NCI-H1436 (cell line): ENCODE measurements around the gene ERBB4.

Experiments
- DNase-seq: peaks from one replicate; lab custom pipeline; 2025; lab: John Stamatoyannopoulos, UW

ERBB4 gene

GRCh38 chr2:211463397-211463796 lies 1075.2 kb downstream of the ERBB4 start:
- no peak for DNase-seq

DNA sequence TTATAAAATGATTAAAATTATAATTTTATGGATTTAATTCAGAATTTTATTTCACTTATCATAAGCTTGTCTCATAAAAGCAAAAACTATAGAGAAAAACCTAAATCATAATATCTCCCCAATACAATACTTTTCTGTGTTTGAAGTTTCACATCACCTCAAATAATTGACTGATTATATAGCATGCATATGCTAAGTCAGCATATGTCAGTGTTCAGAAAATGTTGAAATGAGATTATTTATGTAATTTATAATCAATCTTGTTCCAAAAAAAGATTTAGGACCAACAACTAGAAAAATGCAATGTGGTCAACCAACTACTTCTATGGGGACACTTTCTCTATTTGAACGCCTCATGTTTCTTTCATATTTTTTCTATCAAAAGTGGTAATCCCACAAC lies 1079.6 kb downstream of the ERBB4 start:
- no peak for DNase-seq

GRCh38 chr2:211457325-211457724 lies 1081.3 kb downstream of the ERBB4 start:
- DNase-seq = peak; percentile 11

DNA sequence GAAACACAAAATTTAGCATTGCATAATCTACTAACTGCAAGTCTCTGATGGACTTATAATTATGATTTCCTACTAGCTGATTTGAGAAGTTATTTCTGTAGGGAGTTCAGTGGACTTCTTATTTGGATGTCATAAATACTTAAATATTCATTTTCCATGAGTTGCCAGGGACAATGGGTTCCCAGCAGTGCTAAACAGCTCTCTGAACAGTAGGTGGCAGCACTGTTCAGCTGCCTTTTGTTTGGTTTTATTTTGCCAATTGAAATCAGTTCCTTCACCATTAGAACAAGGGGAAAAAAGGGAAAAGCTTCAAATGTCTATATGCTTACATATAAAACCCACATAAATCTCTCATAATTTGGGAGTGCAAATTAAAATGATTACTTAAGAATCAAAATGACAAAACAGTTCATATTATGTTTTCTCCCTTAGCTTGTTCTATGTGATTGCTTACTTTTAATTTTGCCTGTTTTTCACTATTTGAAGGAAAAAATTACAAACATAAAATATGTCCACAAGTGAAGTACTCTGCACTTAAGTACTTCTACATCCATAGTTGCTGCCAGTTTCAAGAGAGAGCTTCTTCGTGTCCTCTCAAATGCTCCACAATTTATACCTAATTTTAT lies 1083.3 kb downstream of the ERBB4 start:
- DNase-seq = peak; percentile 28

DNA sequence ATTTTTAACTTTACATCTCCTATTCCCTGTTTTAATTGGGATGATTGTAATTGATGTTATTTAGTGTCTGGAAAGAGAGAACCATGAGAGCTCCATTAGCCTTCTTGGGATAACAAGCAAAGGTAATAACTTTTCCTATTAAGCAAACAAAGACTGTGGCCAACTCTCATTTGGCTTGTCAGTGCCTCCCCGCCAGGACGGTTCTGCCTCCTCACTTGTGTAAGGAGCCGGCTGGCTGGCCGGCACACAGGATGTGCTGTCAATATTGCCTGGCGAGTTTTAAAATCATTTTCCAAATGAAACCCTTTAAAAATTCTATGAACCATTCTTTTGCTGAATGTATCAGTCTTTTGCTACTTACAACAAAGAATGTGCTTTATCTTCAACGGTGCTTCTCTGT lies 1083.9 kb downstream of the ERBB4 start:
- DNase-seq = no peak

DNA sequence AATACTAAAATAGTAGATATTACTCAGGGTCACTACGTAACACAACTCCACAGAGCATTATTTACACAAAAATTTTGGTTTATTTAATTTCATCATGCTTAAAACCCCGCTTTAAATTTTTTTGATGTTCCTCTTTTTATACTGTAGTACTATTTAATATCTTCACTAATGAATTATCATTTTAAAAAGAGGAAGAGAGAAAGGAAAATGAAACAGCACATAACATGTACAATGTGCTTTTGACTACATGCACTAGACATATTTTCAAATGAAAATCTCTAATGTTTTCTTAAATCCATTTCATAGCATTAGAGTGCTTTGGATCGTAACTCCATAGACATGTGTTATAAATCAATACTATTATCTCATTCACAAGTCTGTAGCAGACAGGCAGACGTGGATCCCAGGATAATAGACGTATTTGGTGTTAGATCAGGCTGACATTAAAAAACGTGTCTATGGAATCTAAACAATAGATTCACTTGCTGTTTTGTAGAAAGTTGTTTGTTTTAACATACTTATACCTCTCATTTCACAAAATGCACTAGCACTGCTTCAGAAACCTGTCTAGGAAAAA lies 1085.2 kb downstream of the ERBB4 start:
- DNase-seq = no peak

- no peak for DNase-seq
These were observed 1087.0 kb downstream of the ERBB4 start for GRCh38 chr2:211451642-211452041.

GRCh38 chr2:211449819-211450218 lies 1088.8 kb downstream of the ERBB4 start:
- DNase-seq = no peak

GRCh38 chr2:211447548-211447947 lies 1091.1 kb downstream of the ERBB4 start:
- no peak for DNase-seq

DNA sequence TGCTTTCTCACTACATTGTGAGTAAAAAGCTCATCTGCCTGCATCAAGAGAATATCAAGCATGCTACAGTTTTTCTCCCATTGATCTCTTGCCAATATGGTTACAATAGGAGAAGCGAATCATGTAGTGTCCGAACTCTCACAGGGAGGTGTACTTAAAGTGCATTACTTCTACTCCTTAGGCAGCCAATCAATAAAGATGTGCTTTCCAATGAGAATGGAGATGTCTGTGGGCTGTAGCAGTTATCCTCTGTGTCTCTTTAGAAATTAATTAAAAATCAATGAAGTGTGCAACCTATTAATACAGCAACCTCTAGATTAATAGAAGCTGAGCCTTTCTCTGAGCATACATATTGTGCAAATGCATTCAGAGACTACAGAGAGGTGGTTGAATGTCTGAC lies 1098.5 kb downstream of the ERBB4 start:
- no peak for DNase-seq

GRCh38 chr2:211439011-211439410 lies 1099.6 kb downstream of the ERBB4 start:
- no peak for DNase-seq

DNA sequence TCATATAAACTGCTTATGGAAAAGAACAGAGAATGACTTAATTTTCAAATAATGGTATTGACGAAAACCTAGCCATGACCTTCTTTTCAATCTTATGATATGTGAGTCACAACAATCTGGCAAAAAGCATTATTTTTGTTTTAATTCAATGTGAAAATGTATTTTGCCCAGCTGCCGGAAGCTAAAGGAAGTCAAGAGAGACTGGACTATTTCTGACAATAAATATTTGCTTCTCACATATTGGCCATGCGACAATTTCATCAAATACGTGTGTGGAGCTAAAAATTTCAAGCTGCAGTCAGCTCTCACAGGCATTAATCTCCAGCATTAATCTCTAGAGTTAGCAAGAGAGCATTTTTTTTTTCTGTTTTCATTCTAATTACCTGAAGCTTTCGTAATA lies 1101.2 kb downstream of the ERBB4 start:
- no peak for DNase-seq

DNA sequence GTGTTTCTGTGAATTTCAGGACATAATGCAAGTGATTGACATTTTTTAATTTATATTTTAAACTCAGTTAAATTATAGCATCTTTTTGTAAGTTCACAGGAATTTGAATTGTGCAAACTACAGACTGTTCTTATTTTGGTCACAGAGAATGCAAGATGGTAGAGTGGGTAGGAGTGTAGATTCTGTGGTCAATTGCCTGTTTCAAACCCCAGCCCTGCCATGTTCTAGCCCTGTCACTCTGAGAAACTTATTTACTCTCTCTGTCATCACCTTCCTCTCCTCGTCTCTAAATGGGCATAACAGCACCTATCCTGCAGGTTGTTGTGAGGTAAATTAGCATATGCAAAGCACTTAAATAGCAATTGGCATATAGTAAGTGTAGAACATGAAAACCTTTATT lies 1102.4 kb downstream of the ERBB4 start:
- DNase-seq = no peak

DNA sequence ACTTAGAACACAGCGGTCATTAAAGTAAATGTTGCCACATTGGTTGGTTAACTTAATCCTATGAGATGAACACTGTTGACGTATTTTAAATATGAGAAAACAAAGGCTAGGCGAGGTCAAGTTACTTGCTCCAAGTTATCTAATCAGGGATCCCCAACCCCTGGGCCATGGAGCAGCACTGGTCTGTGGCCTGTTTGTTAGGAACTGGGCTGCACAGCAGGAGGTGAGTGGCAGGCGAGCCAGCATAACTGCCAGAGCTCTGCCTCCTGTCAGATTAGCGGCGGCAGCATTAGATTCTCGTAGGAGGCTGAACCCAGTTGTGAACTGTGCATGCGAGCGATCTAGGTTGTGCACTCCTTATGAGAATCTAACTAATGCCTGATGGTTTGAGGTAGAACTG lies 1103.3 kb downstream of the ERBB4 start:
- no peak for DNase-seq

DNA sequence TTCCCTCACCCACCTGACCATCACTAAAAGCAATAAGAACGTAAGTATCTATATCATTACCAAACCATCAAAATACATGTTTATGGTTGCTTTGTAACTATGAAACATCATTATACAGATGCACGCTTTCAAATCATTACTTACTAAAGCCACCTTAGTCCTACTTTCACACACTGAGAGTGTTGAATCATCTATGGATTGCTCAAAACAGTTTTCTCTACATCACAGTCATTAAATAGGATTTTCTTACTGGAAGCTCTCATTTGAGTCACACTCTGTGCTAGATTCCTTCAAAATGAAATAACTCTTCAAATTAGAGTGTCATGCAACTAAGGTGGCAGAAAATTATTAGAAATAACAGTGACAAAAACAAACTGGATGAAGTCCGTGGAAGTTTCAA lies 1103.8 kb downstream of the ERBB4 start:
- no peak for DNase-seq

DNA sequence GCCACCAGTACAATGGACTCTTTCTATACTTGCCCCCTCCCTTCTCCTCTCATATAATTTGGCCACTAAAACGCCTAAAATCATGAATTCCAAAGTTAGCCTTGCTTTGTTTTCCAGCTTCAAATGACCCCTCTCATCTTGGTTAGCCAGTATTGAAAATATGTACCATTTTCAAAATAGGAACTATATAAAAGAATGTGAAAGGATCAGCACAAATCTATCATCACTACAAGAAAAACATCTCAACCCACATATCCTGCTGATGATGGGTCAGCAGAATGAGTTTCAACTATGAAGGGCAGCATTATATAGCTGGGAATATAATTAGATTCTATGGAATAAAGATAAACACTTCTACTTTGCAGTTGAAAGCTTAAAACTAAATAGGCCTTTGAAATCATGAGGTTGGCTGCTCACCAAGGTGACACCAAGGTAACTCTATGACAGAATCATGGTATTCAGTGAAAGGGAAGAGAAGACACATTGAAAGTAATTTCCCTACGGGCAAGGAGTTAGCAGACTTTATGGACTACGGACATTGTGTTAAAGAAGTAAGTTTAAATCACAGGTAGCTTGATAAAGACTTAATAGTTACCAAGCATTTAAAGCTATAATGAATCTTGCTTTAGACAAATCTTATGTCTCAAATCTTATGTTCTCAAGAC lies 1109.2 kb downstream of the ERBB4 start:
- DNase-seq = no peak

GRCh38 chr2:211426240-211426639 lies 1112.4 kb downstream of the ERBB4 start:
- DNase-seq = no peak

- DNase-seq = no peak
These were observed 1115.6 kb downstream of the ERBB4 start for GRCh38 chr2:211423018-211423417.

GRCh38 chr2:211417544-211417943 lies 1121.1 kb downstream of the ERBB4 start:
- no peak for DNase-seq

DNA sequence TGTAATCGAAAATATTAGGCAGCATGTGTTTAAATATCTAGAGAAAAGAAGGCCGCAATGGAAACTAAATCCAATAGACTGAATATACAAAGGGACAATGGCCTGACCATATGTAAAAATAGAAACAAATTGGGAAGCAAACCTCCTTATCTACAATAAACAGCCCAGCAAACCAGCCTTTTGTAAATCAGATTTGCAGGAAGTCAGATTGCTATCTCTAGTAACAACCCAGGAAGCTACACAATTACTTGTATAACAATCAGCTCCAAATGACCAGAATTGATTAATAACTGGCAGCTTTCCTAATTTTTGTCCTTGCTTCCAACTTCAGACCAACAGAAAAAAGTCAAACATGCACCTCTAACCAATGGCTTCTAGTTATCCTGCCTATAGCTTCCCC lies 1122.2 kb downstream of the ERBB4 start:
- no peak for DNase-seq

GRCh38 chr2:211413746-211414145 lies 1124.9 kb downstream of the ERBB4 start:
- no peak for DNase-seq

GRCh38 chr2:211408483-211408891 lies 1130.1 kb downstream of the ERBB4 start:
- no peak for DNase-seq

GRCh38 chr2:211407076-211407475 lies 1131.5 kb downstream of the ERBB4 start:
- no peak for DNase-seq

DNA sequence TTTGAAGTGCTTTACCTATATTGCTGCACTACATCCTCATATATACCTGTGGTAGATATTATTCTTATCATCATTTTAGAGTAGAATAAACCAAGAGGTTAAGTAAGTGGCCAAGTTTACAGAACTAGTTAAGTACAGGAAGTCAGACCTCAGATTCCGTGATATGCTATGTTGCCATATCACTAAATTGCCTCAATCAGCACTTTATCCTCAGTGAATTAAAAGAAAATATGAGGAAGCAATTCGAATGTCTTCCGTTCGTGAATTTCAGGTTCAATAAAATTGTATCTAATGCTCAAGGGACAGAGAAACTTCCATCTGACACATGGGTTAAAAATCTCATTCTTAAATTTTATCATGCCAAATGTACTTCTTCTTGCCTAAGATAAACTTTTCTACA lies 1133.6 kb downstream of the ERBB4 start:
- no peak for DNase-seq
